Transverse colon (tissue), 4 donors: Measurements from ENCODE around the gene DPEP3. TPM values are rescaled to one million over a fixed set of nuclear protein-coding genes. Genes with fewer than 3 reads are reported as not detected.

Source experiments
- DNase-seq: peaks from one replicate; pipeline ENCODE4 v3.0.0-alpha.2; 2019
- H3K27ac ChIP-seq, 4 donors: fragments of 200-600 bp; sonication (generic); 2 replicates each; pipeline ENCODE4 v1.5.1; 2016 to 2018; ENCODE audit warnings: inconsistent platforms in 4 of 4
- H3K27me3 ChIP-seq: fragments of 200-600 bp; sonication (generic); 2 replicates; pipeline ENCODE4 v1.5.1; 2017; ENCODE audit warnings: inconsistent platforms
- H3K36me3 ChIP-seq, 4 donors: fragments of 200-600 bp; sonication (generic); 2 replicates each; pipeline ENCODE4 v1.5.1; 2017 to 2019; ENCODE audit warnings: inconsistent platforms in 4 of 4
- H3K4me1 ChIP-seq, 4 donors: fragments of 200-600 bp; sonication (generic); 2 replicates each; pipeline ENCODE4 v1.5.1; 2017 to 2020; ENCODE audit warnings: inconsistent platforms in 4 of 4
- H3K4me3 ChIP-seq, 4 donors: fragments of 200-600 bp; sonication (generic); 1 replicate in 1 of 4; 2 replicates in 3 of 4; pipeline versions ENCODE4 v1.5.1 to v1.6.1; 2017 to 2019; ENCODE audit warnings: inconsistent platforms in 4 of 4
- H3K9me3 ChIP-seq, 2 donors: fragments of 200-600 bp; sonication (generic); 2 replicates each; pipeline ENCODE4 v1.5.1; 2017 to 2019; ENCODE audit warnings: inconsistent platforms in 2 of 2
- EP300 ChIP-seq: sonication (generic); formaldehyde crosslinking; IDR thresholded peaks from one replicate; pipeline ENCODE4 v1.6.1; 2017; ENCODE audit warnings: antibody characterized with exemption, low read depth
- POLR2A ChIP-seq: fragments of 450-650 bp; IDR thresholded peaks from one replicate; pipeline ENCODE4 v1.6.1; 2016; ENCODE audit warnings: antibody characterized with exemption, mild to moderate bottlenecking, moderate library complexity
- POLR2AphosphoS5 ChIP-seq, 3 donors: sonication (generic); formaldehyde crosslinking; IDR thresholded peaks; one replicate each; pipeline ENCODE4 v1.6.1; 2016; ENCODE audit warnings: antibody characterized with exemption in 3 of 3
- WGBS, 2 donors: methylation state at CpG; one replicate each; pipeline ENCODE4 v1.1.5; 2018; ENCODE audit warnings: low coverage in 1 of 2; 5-methylcytosine and 5-hydroxymethylcytosine counted together
- in situ Hi-C, 4 donors: fragments of 200-750 bp; cut with MboI; loops; one replicate each; pipeline versions ENCODE4 v1.15.0 to v1.15.1; 2017; ENCODE audit warnings: low sequenced_read_pairs in 3 of 4, low pct_ligation_motif_present in 1 of 4, low pct_unique_long_range_greater_than_20kb in 1 of 4
- intact Hi-C: fragments of 100-400 bp; cut with DNase I; formaldehyde crosslinking; loops from one replicate; pipeline ENCODE4 v1.15.1; 2023; ENCODE audit warnings: low total_unique reads
- total RNA-seq, 4 donors: library from RNA; depleted of rRNA; stranded (reverse); fragments of >200 nt; gene quantifications; one replicate each; pipeline ENCODE4 v1.1.0, GENCODE V29; 2016
- TF ChIP-seq, protein P1 (sequence below), 5 experiments: fragments of 200-600 bp in 3 of 5; fragments of 450-650 bp in 2 of 5; sonication (generic) in 3 of 5; IDR thresholded peaks; 1 replicate in 2 of 5; 2 replicates in 3 of 5; pipeline ENCODE4 v1.5.1; 2016 to 2017; ENCODE audit warnings: antibody characterized with exemption in 5 of 5, inconsistent platforms in 3 of 5, mild to moderate bottlenecking in 2 of 5, moderate library complexity in 1 of 5

The DPEP3 gene
- total RNA-seq, 4 donors from 2014 or later: not detected

DNA sequence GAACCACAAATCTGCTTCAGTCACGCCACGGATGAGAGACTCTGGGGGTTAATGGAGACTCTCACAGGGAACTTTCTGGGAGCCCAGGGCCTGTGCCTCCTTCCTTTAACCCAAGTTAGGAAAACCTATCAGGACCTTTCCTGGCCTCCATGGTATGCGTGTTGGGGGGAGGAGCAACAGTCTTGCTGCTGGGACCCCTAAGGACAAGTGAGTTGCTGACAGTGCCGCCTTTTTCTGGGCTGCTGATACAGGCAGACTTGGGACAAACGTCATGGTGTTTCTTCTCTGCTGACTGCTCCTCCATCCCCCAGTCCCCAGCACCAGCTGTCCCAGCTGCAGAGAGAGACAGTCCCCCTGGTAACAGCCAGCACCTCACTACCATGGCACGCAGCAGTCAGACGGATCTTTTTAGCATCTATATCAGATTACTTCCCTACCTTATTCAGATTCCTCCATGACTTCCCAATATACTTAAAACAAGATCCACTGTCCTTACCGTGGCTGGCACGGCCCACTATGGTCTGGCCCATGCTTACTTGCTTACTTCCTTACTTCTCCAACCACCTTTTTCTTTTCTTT is 28.9 kb upstream of the DPEP3 start:
- Histone ChIP-seq H3K27ac (no peak overlapping the region), H3K27me3 (no peaks in the 10 kb centered on the region), H3K4me3 (no peak overlapping the region), H3K36me3 (no peaks in the 10 kb centered on the region), H3K9me3 (no peaks in the 10 kb centered on the region), H3K4me1 (peaks cover 0 to 10% (median 0%) of the 10 kb centered on the region in 4 donors)
- no peak for DNase-seq
- intact Hi-C loops (no loop called here), in situ Hi-C loops (no loop called here)
- 72 to 85% methylated on average over 4 to 6 of the region's 9 CpGs for WGBS, 2 donors
- TF ChIP-seq POLR2AphosphoS5 (IDR thresholded peaks at IDR 0.05) (no peak), POLR2A (no peak), EP300 (no peak)
- TF ChIP-seq, protein P1, sequence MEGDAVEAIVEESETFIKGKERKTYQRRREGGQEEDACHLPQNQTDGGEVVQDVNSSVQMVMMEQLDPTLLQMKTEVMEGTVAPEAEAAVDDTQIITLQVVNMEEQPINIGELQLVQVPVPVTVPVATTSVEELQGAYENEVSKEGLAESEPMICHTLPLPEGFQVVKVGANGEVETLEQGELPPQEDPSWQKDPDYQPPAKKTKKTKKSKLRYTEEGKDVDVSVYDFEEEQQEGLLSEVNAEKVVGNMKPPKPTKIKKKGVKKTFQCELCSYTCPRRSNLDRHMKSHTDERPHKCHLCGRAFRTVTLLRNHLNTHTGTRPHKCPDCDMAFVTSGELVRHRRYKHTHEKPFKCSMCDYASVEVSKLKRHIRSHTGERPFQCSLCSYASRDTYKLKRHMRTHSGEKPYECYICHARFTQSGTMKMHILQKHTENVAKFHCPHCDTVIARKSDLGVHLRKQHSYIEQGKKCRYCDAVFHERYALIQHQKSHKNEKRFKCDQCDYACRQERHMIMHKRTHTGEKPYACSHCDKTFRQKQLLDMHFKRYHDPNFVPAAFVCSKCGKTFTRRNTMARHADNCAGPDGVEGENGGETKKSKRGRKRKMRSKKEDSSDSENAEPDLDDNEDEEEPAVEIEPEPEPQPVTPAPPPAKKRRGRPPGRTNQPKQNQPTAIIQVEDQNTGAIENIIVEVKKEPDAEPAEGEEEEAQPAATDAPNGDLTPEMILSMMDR (IDR thresholded peaks at IDR 0.05): no peak

DNA sequence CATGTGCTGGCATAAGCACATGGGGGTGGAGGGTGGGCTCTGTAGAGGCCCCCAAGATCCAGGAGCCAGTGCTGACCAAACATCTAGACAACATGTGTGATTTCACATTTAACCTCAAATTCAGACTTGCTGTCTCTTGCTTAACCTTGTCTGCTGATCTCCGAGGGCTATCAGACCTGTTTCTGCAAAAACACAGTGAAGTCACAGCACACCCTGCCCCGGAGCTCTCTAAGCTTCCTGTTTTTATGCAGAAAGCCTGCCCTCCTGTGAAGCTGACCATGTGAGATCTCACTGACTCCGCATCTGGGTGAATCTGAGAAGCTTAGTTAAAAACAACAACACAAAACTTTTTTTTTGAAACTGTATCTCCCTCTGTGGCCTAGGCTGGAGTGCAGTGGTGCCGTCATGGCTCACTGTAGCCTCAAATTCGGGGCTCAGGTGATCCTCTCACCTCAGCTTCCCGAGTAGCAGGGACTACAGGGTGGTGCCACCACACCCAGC is 25.5 kb upstream of the DPEP3 start:
- no peak for TF ChIP-seq POLR2A
- no peaks in the 10 kb centered on the region for H3K27me3 ChIP-seq
- in situ Hi-C loops (no loop called here), intact Hi-C loops (no loop called here)
- no peaks in the 10 kb centered on the region for H3K36me3 ChIP-seq
- peak overlapping the region; percentile 38 to 68 (median 56) for H3K27ac ChIP-seq
- 40 to 42% methylated on average over 1 to 6 of the region's 6 CpGs for WGBS, 2 donors
- H3K9me3 ChIP-seq: no peaks in the 10 kb centered on the region
- no peak overlapping the region for H3K4me3 ChIP-seq
- H3K4me1 ChIP-seq: peaks cover 0 to 6% (median 0%) of the 10 kb centered on the region in 4 donors
- peak; percentile 47 for DNase-seq

DNA sequence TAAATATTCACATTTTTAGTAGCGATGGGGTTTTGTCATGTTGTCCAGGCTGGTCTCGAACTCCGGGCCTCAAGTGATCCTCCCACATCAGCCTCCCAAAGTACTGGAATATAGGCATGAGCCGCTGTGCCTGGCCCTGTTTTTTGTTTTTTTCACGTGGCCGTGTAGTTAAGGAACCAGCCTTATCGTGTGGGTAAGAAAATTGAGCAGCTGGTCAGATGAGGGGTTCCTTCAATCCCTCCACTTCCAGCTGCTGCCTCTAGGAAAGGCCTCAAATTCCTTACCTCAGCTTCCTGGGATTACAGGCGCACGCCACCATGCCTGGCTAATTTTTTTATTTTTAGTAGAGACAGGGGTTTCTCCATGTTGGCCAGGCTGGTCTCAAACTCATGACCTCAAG is 24.9 kb upstream of the DPEP3 start:
- H3K36me3 ChIP-seq: no peaks in the 10 kb centered on the region
- in situ Hi-C loops: no loop called here
- TF ChIP-seq EP300 (no peak), POLR2AphosphoS5 (IDR thresholded peaks at IDR 0.05) (no peak), POLR2A (no peak)
- TF ChIP-seq, protein P1 (IDR thresholded peaks at IDR 0.05): no peak
- WGBS, 2 donors: 80 to 90% methylated on average over 3 to 9 of the region's 9 CpGs
- peaks cover 0 to 12% (median 0%) of the 10 kb centered on the region in 4 donors for H3K4me1 ChIP-seq
- no peak overlapping the region for H3K4me3 ChIP-seq
- no peaks in the 10 kb centered on the region for H3K9me3 ChIP-seq
- intact Hi-C loops: no loop called here
- no peak for DNase-seq
- peak overlapping the region; percentile 38 to 68 (median 56) for H3K27ac ChIP-seq
- no peaks in the 10 kb centered on the region for H3K27me3 ChIP-seq

DNA sequence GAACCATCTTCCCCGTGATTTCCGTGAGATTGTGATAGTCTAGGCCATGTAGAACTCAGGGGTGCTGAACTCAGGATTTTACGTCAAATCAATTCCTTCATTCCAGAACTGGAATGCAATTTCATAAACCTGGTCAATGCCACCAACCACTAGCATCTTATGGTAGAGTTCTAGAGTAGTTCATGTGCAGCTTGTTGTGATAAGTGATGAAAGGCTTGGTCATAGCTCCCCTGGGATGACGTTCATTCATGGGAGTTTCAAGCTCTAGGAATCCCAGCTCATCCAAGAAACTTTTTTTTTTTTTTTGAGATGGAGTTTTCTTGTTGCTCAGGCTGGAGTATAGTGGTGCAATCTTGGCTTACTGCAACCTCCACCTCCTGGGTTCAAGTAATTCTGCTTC is 22.7 kb upstream of the DPEP3 start:
- Histone ChIP-seq H3K27ac (no peak overlapping the region), H3K27me3 (no peaks in the 10 kb centered on the region), H3K9me3 (no peaks in the 10 kb centered on the region), H3K36me3 (no peaks in the 10 kb centered on the region), H3K4me1 (peaks cover 0 to 16% (median 0%) of the 10 kb centered on the region in 4 donors), H3K4me3 (no peak overlapping the region)
- WGBS, 2 donors: 87 to 88% methylated on average over 4 of the region's 4 CpGs
- intact Hi-C loops: no loop called here
- TF ChIP-seq, protein P1 (IDR thresholded peaks at IDR 0.05): no peak
- TF ChIP-seq POLR2A (no peak), EP300 (no peak)
- in situ Hi-C loops: no loop called here
- DNase-seq: no peak

DNA sequence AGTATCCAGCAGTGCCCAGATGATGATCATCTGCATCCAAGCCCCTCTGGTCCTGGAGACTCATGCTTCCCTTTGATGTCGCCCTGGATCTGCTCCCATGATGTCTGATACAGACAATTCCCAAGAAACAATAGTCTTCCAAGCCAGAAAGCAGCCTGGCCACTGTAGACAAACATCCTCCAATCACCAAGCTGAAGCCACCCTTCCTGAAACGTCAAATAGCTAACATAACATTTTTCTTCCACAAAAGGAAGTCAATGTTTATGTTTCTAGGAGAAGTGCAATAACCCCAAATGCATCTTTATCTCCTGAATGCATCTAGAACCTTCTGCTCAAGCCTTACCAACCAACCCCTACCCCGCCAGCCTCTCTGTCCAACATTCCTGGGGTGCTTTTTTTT is 20.2 kb upstream of the DPEP3 start:
- WGBS, 2 donors: 0 to 46% methylated on average over 1 to 3 of the region's 3 CpGs
- H3K27ac ChIP-seq: peak overlapping the region; percentile 61 to 69 (median 66)
- intact Hi-C loops (no loop called here), in situ Hi-C loops (no loop called here)
- TF ChIP-seq POLR2A: no peak
- TF ChIP-seq POLR2AphosphoS5 (IDR thresholded peaks at IDR 0.05): no peak
- TF ChIP-seq, protein P1 (IDR thresholded peaks at IDR 0.05): no peak
- TF ChIP-seq EP300: no peak
- H3K27me3 ChIP-seq: no peaks in the 10 kb centered on the region
- H3K9me3 ChIP-seq: no peaks in the 10 kb centered on the region
- no peak overlapping the region for H3K4me3 ChIP-seq
- DNase-seq: no peak
- H3K36me3 ChIP-seq: no peaks in the 10 kb centered on the region
- H3K4me1 ChIP-seq: peaks cover 0 to 15% (median 0%) of the 10 kb centered on the region in 4 donors
